Upper lobe of left lung (tissue), 4 donors: Measurements from ENCODE around the gene NUP210.

Experiments
- EP300 ChIP-seq, 4 donors: sonication (generic); formaldehyde crosslinking; IDR thresholded peaks; one replicate each; pipeline ENCODE4 v1.5.1; 2017; ENCODE audit warnings: antibody characterized with exemption in 4 of 4, control low read depth in 2 of 4
- POLR2A ChIP-seq, 4 donors: fragments of 450-650 bp; IDR thresholded peaks; one replicate each; pipeline ENCODE4 v1.5.1; 2016 to 2017; ENCODE audit warnings: antibody characterized with exemption in 4 of 4, mild to moderate bottlenecking in 2 of 4
- POLR2AphosphoS5 ChIP-seq, 2 donors: sonication (generic); formaldehyde crosslinking; IDR thresholded peaks; one replicate each; pipeline ENCODE4 v1.5.1; 2017; ENCODE audit warnings: antibody characterized with exemption in 2 of 2
- TF ChIP-seq, protein P1 (sequence below), 6 experiments: fragments of 450-650 bp in 4 of 6; fragments of 200-600 bp in 2 of 6; sonication (generic) in 2 of 6; IDR thresholded peaks; one replicate each; pipeline ENCODE4 v1.5.1; 2016 to 2019; ENCODE audit warnings: antibody characterized with exemption in 6 of 6

DNA sequence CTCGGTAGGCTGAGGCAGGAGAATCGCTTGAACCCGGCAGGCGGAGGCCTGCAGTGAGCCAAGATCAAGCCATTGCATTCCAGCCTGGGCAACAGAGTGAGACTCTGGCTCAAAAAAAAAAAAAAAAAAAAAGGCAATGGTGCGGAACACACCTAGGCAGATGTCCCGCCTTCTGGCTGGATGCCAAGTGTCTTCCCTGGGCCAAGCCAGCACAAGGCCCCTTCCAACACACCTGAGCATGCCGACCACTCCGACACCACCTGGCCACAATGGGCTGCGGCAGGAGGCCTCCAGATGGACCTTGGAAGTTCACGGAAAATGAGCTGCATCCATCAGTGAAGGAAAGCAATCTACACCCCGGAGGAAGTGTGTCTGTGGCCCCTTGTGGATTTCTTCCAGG lies 19.0 kb downstream of the NUP210 start:
- TF ChIP-seq POLR2AphosphoS5 (IDR thresholded peaks at IDR 0.05) (no peak), POLR2A (IDR thresholded peaks at IDR 0.05) (no peak), EP300 (IDR thresholded peaks at IDR 0.05) (no peak)
- TF ChIP-seq, protein P1, sequence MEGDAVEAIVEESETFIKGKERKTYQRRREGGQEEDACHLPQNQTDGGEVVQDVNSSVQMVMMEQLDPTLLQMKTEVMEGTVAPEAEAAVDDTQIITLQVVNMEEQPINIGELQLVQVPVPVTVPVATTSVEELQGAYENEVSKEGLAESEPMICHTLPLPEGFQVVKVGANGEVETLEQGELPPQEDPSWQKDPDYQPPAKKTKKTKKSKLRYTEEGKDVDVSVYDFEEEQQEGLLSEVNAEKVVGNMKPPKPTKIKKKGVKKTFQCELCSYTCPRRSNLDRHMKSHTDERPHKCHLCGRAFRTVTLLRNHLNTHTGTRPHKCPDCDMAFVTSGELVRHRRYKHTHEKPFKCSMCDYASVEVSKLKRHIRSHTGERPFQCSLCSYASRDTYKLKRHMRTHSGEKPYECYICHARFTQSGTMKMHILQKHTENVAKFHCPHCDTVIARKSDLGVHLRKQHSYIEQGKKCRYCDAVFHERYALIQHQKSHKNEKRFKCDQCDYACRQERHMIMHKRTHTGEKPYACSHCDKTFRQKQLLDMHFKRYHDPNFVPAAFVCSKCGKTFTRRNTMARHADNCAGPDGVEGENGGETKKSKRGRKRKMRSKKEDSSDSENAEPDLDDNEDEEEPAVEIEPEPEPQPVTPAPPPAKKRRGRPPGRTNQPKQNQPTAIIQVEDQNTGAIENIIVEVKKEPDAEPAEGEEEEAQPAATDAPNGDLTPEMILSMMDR (IDR thresholded peaks at IDR 0.05): no peak
